GM13977 (cell line): ENCODE results near the gene BNC2.

Experiments
- DNase-seq: peaks from one replicate; pipeline ENCODE4 v3.0.0; 2012; ENCODE audit warnings: low spot score
- in situ Hi-C: fragments of 300-500 bp; cut with MboI; formaldehyde crosslinking; loops from one replicate; pipeline ENCODE4 v1.12.0; 2022; ENCODE audit warnings: low sequenced_read_pairs, low pct_unique_long_range_greater_than_20kb, mixed read lengths, inconsistent platforms; ENCODE audit not compliant: unreplicated experiment
- TF ChIP-seq, protein P1 (sequence below): IDR thresholded peaks from 2 replicates; pipeline ENCODE4 v1.5.1; 2012; ENCODE audit warnings: mild to moderate bottlenecking, control low read depth; ENCODE audit not compliant: insufficient read depth; ENCODE audit errors: extremely low read depth, missing control alignments

The BNC2 gene

DNA sequence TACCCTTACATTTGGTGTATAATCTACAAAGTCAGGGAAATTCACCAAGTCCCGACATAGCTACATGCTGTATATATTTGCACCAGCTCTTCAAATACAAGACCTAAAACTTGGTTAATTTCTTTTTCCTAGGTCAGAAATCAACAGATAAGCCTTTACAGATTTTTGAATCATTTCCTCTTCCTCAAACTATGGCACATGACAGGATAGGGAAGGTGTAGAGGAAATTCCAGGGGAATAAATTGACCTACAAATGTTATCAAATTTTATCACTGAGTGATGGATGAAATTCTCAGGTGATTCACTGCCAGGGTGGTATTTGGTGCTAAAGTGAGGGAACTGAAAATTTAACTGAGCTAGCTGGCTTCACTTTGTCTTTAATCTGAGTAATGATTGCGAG is 360.0 kb downstream of the BNC2 start:
- in situ Hi-C loops: no loop called here
- DNase-seq: no peak
- TF ChIP-seq, protein P1, sequence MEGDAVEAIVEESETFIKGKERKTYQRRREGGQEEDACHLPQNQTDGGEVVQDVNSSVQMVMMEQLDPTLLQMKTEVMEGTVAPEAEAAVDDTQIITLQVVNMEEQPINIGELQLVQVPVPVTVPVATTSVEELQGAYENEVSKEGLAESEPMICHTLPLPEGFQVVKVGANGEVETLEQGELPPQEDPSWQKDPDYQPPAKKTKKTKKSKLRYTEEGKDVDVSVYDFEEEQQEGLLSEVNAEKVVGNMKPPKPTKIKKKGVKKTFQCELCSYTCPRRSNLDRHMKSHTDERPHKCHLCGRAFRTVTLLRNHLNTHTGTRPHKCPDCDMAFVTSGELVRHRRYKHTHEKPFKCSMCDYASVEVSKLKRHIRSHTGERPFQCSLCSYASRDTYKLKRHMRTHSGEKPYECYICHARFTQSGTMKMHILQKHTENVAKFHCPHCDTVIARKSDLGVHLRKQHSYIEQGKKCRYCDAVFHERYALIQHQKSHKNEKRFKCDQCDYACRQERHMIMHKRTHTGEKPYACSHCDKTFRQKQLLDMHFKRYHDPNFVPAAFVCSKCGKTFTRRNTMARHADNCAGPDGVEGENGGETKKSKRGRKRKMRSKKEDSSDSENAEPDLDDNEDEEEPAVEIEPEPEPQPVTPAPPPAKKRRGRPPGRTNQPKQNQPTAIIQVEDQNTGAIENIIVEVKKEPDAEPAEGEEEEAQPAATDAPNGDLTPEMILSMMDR: no peak

DNA sequence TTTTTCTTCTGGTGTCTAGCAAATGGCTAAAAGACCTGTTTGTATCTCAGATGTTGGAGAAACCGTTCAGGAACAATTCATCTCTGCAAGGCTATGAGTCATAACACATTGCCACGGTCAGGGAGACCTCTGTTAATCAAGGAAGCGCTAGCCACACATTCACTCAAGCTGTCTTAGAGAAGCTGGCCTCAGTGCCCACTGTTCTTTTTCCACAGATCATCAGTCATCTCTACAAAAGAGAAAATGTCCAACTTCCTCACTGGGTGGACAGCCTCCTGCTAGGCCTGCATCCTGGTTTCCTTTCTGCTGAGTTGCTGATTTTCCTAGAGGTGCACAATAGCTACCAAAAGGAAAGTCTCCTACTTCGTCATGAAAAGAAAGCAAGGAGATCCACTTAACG is 360.5 kb downstream of the BNC2 start:
- in situ Hi-C loops: no loop called here
- DNase-seq: no peak
- TF ChIP-seq, protein P1: no peak

DNA sequence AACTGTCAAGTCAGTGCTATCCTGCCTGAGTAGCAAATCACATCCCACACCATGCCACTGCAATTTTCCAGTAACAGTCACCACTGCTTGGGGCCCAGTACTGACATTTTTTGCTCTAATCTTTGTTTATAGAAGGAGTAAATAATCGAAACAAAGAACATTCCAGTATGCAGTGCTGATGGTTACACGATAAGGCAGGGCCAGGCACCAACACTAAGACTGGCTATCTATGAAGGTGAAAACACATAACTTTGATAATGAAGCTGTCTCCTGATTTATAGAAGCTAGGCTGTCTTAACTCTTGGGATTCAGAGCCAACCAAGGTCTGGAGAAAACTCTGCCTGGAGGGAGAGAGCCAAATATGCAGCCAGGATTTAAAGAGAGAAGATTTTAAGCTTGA is 365.3 kb downstream of the BNC2 start:
- in situ Hi-C loops: no loop called here
- DNase-seq: no peak
- TF ChIP-seq, protein P1: no peak

DNA sequence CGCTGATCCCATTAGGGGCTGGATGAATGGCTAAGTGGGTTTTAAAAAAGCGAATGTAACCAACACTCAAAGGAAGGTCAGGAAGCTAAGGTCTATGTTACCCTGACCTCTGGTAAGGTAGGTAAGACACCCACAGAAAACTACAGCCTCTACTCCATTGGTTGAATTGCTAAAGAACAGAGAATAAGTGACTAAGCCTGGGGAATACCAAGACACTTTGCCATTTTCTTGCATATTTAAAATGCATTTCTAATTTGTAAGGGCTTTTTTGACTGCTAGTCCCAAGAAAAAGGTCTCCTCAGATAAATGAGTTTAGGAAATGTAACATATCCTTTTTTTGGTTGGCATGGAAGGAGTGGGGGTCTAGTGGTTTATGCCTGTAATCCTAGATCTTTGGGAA is 368.7 kb downstream of the BNC2 start:
- in situ Hi-C loops: no loop called here
- no peak for DNase-seq
- TF ChIP-seq, protein P1: no peak

DNA sequence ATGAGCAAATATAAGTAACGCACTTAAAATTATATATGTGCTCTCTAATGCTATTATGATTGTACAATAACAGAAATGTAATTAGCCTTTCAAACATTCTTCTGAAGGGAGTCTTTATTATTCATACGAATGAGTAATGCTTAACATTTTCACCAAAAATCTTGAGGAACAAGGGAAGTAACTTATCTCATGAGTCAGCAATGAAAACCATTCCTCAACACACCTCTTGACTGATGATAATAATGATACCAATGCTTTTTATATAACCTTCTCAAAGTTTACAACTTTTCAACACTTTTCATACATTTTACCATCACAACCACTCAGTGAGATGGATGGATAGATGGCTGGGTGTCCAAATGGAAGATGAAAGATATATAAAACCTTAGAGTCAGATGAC is 369.3 kb downstream of the BNC2 start:
- TF ChIP-seq, protein P1: no peak
- in situ Hi-C loops: no loop called here
- DNase-seq: no peak

DNA sequence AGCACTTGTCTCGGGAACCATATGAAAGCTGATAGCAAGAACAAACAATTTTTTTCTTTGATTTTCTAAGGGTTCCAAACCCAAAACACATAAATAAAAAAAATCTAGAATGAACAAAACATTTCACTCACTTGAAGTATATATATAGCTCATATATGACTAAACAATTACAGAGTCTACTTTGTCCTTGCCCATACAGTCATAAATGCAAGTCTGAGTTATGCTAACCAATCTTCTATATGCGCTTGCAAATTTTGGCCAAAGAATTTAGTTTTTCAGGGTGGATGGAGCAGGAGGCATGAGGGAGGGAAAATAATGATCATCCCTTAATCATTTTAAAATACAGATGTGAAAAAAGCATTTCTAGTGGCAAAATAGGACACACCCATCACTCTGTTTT is 370.1 kb downstream of the BNC2 start:
- in situ Hi-C loops: no loop called here
- TF ChIP-seq, protein P1: no peak
- no peak for DNase-seq

DNA sequence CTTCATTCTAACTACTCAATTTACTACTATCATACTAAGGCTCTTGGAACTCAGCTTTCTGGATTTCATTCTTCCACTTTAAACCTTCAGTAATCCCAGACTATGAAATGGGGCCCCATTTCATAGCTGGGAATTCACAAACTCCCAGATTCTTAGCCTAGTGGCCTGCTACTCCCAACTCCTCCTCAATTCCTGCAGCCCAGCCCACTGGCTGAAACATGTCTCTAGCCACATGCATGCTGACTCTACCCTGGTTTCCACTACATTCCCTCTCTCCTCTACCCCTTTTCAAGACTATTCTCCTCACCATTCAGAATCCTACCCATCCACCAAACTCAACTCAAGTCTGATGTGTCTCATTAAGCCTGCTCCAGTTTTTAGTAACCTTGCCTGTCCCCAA is 370.6 kb downstream of the BNC2 start:
- in situ Hi-C loops: no loop called here
- TF ChIP-seq, protein P1: no peak
- DNase-seq: no peak
